GM12874 (cell line): Measurements from ENCODE around the gene TM2D1.
A peak's percentile ranks its signal among the peaks of the same experiment; 100 is the strongest.

Source experiments
- CTCF ChIP-seq: IDR thresholded peaks from 2 replicates; pipeline ENCODE4 v1.5.1; 2011; ENCODE audit warnings: low read depth, mild to moderate bottlenecking, control low read depth, low read length, moderate library complexity; ENCODE audit not compliant: insufficient read depth

The TM2D1 gene

GRCh38 chr1:61670445-61670844 lies 54.5 kb downstream of the TM2D1 start:
- no peak for TF ChIP-seq CTCF

- TF ChIP-seq CTCF: no peak
Measured at GRCh38 chr1:61670016-61670415, 54.9 kb downstream of the TM2D1 start.

GRCh38 chr1:61659061-61659460 lies 65.9 kb downstream of the TM2D1 start:
- peak; percentile 25; the same call in 1 of the 2 replicates for TF ChIP-seq CTCF

GRCh38 chr1:61655453-61655852 lies 69.5 kb downstream of the TM2D1 start:
- TF ChIP-seq CTCF: no peak

GRCh38 chr1:61654067-61654466 lies 70.9 kb downstream of the TM2D1 start:
- TF ChIP-seq CTCF: no peak

- TF ChIP-seq CTCF: no peak
Measured at GRCh38 chr1:61648983-61649742, 75.8 kb downstream of the TM2D1 start.

GRCh38 chr1:61647142-61647541 lies 77.8 kb downstream of the TM2D1 start:
- TF ChIP-seq CTCF: no peak

GRCh38 chr1:61645476-61645875 lies 79.5 kb downstream of the TM2D1 start:
- no peak for TF ChIP-seq CTCF
